Right atrium auricular region (tissue), 2 donors: ENCODE results near the gene CYBC1. TPM values are rescaled to one million over a fixed set of nuclear protein-coding genes. Genes with fewer than 3 reads are reported as not detected.

Experiments
- DNase-seq: peaks from one replicate; pipeline ENCODE4 v3.0.0-alpha.2; 2019; ENCODE audit warnings: low spot score
- H3K27ac ChIP-seq, 2 donors: fragments of 200-600 bp; sonication (generic); 1 replicate in 1 of 2; 2 replicates in 1 of 2; pipeline ENCODE4 v1.5.1; 2016 to 2019
- H3K27me3 ChIP-seq, 2 donors: fragments of 200-600 bp; sonication (generic); one replicate each; pipeline versions ENCODE4 v1.5.1 to v1.6.0; 2017 to 2019
- H3K36me3 ChIP-seq: fragments of 200-600 bp; sonication (generic); one replicate; pipeline ENCODE4 v1.5.1; 2016
- H3K4me1 ChIP-seq, 2 donors: fragments of 200-600 bp; sonication (generic); one replicate each; pipeline versions ENCODE4 v1.5.1 to v1.6.0; 2017 to 2019
- H3K4me3 ChIP-seq, 2 donors: fragments of 200-600 bp; sonication (generic); 1 replicate in 1 of 2; 2 replicates in 1 of 2; pipeline ENCODE4 v1.5.1; 2017 to 2019; ENCODE audit warnings: mild to moderate bottlenecking in 1 of 2, moderate library complexity in 1 of 2
- H3K9me3 ChIP-seq, 2 donors: fragments of 200-600 bp; sonication (generic); one replicate each; pipeline ENCODE4 v1.5.1; 2019
- CTCF ChIP-seq, 2 donors: fragments of 200-600 bp; sonication (generic); IDR thresholded peaks; one replicate each; pipeline ENCODE4 v1.5.1; 2019; ENCODE audit warnings: antibody characterized with exemption in 2 of 2
- total RNA-seq, 2 donors: library from RNA; depleted of rRNA; stranded (reverse); fragments of >200 nt; gene quantifications; one replicate each; pipeline ENCODE4 v1.1.0, GENCODE V29; 2016

CYBC1 gene
- total RNA-seq, 2 donors from 2014 or later: 14.9 to 34.9 TPM

GRCh38 chr17:82394278-82394677, 56.3 kb downstream of the CYBC1 start:
- no peak for DNase-seq
- Histone ChIP-seq H3K9me3 (no peaks in the 10 kb centered on the region), H3K27me3 (no peaks in the 10 kb centered on the region), H3K4me1 (peaks cover 0 to 3% of the 10 kb centered on the region in 2 donors), H3K27ac (no peak overlapping the region), H3K4me3 (no peak overlapping the region), H3K36me3 (no peaks in the 10 kb centered on the region)
- no peak for TF ChIP-seq CTCF (IDR thresholded peaks at IDR 0.05)

GRCh38 chr17:82392941-82393340, 57.6 kb downstream of the CYBC1 start:
- Histone ChIP-seq H3K9me3 (no peaks in the 10 kb centered on the region), H3K27me3 (no peaks in the 10 kb centered on the region), H3K4me3 (no peak overlapping the region), H3K27ac (no peak overlapping the region), H3K36me3 (no peaks in the 10 kb centered on the region), H3K4me1 (peaks cover 0 to 5% of the 10 kb centered on the region in 2 donors)
- no peak for DNase-seq
- TF ChIP-seq CTCF (IDR thresholded peaks at IDR 0.05): no peak

Other genes with a start within 250 kb of the CYBC1 start
- 1 to 10 TPM; 5.1 to 7.4 TPM for gene CCDC57, start 237.9 kb downstream of the CYBC1 start, total RNA-seq
- gene SLC16A3, start 221.7 kb downstream of the CYBC1 start, total RNA-seq: 10 to 100 TPM in 1 of 2 donors, 1 to 10 TPM in 1; 5.0 to 19.5 TPM
- gene CSNK1D, start 177.1 kb downstream of the CYBC1 start, total RNA-seq: 10 to 100 TPM; 31.3 to 32.9 TPM
- gene CD7, start 133.1 kb downstream of the CYBC1 start, total RNA-seq: 1 to 10 TPM in 1 of 2 donors, not detected in 1; 1.7 TPM
- 1 to 10 TPM; 3.1 to 7.7 TPM for gene SECTM1, start 117.0 kb downstream of the CYBC1 start, total RNA-seq
- not detected for gene TEX19, start 91.5 kb downstream of the CYBC1 start, total RNA-seq
- 10 to 100 TPM in 1 of 2 donors, under 1 TPM in 1; 0.44 to 16.9 TPM for gene UTS2R, start 79.0 kb downstream of the CYBC1 start, total RNA-seq
- 10 to 100 TPM; 11.3 to 15.6 TPM for gene HEXD, start 32.4 kb downstream of the CYBC1 start, total RNA-seq
- gene OGFOD3, start 32.2 kb downstream of the CYBC1 start, total RNA-seq: 10 to 100 TPM; 26.4 to 32.4 TPM
- 10 to 100 TPM; 51.4 to 54.8 TPM for gene NARF, start 8.0 kb upstream of the CYBC1 start, total RNA-seq
- 10 to 100 TPM; 27.8 to 40.3 TPM for gene FOXK2, start 69.0 kb upstream of the CYBC1 start, total RNA-seq
- gene WDR45B, start 197.7 kb upstream of the CYBC1 start, total RNA-seq: 10 to 100 TPM; 41.2 to 46.4 TPM
- gene RAB40B, start 247.9 kb upstream of the CYBC1 start, total RNA-seq: 10 to 100 TPM; 10.2 to 20.8 TPM